ENCODE measurements around the gene ERCC2. TPM values are rescaled to one million over a fixed set of nuclear protein-coding genes. Genes with fewer than 3 reads are reported as not detected.
"Not testable (repeated sequence)": the region's sequence is repeated elsewhere in the genome, so short reads cannot be mapped to it uniquely, and the experiment has no call there.

The ERCC2 gene
- total RNA-seq (2014; rRNA removed; shearing (Covaris generic)): 10.7 and 13.8 TPM in 2 replicates
- polyA plus RNA-seq (2015; cell fraction: cytosol; rRNA removed): 34.5 and 52.8 TPM in 2 replicates
- 42.9 and 53.5 TPM in 2 replicates for polyA plus RNA-seq (2015; cell fraction: nucleus; rRNA removed)

DNA sequence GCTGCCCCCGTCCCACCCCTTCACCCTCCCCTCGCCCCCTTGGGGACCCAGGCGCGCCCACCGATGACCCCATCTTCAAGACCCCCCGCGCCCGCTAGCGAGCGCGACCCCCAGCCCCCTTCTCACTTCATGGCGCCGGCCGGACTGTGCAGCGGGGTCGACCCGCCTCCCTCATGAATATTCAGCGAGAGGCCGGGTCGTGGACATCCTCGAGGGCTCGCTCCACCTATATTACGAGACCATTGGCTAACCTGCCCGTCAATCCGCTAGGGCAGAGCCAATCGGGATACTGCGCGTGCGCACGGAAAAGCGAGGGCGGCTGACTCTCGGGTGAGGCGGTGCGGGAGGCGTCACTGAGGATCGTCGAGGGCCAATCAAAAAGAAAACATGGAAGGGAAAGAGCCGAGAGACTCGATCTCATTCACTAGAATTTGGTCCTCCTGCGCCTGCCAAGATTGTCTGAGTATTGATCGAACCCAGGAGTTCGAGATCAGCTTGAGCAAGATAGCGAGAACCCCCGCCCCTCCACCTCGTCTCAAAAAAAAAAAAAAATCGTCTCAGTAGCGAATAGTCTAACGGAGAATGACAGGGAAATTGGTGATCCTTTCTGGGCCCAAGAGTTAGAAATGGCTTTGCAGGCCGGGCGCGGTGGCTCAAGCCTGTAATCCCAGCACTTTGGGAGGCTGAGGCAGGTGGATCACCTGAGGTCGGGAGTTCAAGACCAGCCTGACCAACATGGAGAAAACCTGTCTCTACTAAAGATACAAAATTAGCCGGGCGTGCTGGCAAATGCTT is at the start of gene ERCC2:
ERCC2 (minus strand) TSS at position 164 of the 795 bp plus-strand sequence; CDS start at position 131, 33 bp downstream.
- peak; percentile 97 for DNase-seq (ENCODE audit: low read depth, low spot score)
- in situ Hi-C loops (cut with HindIII; ENCODE audit: low pct_unique_long_range_greater_than_20kb, low sequenced_read_pairs): no loop called here

DNA sequence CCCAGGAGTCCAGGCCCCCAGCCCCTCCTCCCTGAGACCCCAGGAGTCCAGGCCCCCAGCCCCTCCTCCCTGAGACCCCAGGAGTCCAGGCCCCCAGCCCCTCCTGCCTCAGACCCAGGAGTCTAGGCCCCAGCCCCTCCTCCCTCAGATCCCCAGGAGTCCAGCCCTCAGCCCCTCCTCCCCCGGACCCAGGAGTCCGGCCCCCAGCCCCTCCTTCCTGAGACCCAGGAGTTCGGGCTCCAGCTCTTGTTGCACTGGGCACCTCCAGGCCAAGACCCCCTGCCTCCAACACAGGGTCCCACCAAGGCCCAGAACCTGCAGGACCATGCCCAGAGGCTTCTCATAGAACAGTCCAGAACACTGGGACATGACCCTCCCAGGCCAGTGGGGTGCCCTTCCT is 49.5 kb upstream of the ERCC2 start:
- in situ Hi-C loops (cut with HindIII; ENCODE audit: low pct_unique_long_range_greater_than_20kb, low sequenced_read_pairs): no loop called here
- DNase-seq (ENCODE audit: low read depth, low spot score): no peak

DNA sequence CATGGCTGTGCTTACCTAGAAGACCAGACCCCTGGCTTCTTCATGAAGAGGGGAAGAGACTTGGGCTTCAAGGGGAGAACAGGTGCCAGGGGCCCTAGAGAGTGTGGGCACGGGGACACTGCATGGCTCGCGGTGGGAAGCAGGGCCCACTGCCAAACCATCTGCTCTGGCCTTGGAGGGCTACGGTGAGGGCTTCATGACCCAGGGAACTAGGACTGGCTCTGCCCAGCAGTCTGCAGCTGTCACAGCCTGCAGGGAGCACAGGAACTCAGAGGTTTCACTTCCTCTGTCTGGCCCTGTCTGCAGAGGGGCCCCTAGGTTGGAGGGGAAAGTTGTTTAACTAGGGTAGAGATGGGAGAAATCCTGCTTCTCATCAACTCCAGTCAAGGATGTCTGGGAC is 49.0 kb upstream of the ERCC2 start:
- no peak for DNase-seq (ENCODE audit: low read depth, low spot score)
- in situ Hi-C loops (cut with HindIII; ENCODE audit: low pct_unique_long_range_greater_than_20kb, low sequenced_read_pairs): no loop called here

DNA sequence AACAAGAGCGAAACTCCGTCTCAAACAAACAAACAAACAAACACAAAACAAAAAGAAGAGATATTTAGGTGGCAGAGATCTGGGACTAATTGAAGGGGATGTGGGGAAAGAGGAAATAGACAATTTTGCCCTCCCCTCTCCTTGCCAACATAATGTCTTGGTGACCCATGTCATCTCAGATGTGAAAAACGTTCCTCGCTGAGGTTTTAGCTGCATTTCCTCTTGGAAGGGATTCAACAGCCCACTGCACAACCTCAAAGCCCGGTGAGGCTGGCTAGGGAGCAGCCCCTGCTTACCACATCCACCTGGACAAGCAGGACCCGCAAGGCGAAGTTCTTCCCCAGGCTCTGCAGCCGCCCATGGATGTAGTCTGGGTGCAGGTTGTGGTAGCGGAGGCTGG is 48.4 kb upstream of the ERCC2 start:
- no peak for DNase-seq (ENCODE audit: low read depth, low spot score)
- in situ Hi-C loops (cut with HindIII; ENCODE audit: low pct_unique_long_range_greater_than_20kb, low sequenced_read_pairs): no loop called here

DNA sequence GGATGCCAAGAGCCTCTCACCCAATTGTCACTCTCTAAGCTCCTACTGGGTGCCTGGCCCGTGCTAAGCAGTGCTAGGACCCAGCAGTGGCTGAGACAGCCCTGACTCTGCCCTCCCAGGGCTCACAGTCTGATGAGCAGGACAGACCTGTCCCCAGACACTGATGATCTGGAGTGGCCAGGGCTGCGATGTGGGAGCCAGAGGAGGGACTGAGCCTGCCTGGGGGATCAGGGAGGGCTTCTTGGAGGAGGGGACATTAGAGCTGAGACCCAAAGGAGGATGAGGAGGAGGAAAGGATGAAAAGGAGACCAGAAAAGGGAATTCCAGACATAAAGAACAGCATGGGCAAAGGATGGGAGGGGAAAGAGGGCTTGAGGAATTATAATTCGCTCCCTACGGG is 46.8 kb upstream of the ERCC2 start:
- DNase-seq (ENCODE audit: low read depth, low spot score): no peak
- in situ Hi-C loops (cut with HindIII; ENCODE audit: low pct_unique_long_range_greater_than_20kb, low sequenced_read_pairs): no loop called here

DNA sequence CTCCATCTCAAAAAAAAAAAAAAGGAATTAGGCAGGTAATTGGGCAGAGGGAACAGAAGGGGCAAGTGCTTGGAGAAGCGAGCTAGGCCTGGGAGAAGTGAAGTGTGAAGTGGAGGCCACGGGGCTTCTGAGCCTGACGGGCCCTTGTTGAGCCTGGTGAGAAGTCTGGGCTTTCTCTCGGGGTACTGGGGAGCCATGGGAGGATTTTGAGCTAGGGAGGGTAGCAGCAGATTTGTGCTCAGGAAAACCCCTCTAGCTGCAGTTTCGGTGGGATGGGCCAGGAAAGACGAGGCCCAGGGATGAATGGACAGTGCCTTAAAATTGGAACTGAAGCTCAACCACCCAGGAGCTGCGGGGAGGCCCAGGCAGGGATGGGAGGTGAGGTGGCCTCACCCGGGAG is 44.1 kb upstream of the ERCC2 start:
- in situ Hi-C loops (cut with HindIII; ENCODE audit: low pct_unique_long_range_greater_than_20kb, low sequenced_read_pairs): no loop called here
- DNase-seq (ENCODE audit: low read depth, low spot score): no peak

DNA sequence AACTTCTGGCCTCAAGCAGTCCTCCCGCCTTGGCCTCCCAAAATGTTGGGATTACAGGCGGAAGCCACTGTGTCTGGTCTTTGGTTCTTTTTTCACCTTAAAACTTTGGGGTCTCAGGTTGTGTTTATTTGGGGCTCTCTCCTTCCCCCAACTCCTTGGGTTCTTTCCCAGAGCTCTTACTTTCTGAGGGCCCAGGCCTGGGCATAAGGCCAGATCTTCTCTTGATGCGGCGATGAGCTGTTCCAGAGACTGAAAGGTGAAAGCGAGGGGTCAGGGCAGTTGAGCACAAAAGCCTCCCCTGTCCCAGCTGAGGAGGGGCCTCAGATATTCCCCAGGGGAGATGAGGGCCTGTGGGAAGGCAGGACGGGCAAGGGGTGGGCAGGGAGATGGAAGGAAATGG is 43.1 kb upstream of the ERCC2 start:
- no peak for DNase-seq (ENCODE audit: low read depth, low spot score)
- in situ Hi-C loops (cut with HindIII; ENCODE audit: low pct_unique_long_range_greater_than_20kb, low sequenced_read_pairs): no loop called here

DNA sequence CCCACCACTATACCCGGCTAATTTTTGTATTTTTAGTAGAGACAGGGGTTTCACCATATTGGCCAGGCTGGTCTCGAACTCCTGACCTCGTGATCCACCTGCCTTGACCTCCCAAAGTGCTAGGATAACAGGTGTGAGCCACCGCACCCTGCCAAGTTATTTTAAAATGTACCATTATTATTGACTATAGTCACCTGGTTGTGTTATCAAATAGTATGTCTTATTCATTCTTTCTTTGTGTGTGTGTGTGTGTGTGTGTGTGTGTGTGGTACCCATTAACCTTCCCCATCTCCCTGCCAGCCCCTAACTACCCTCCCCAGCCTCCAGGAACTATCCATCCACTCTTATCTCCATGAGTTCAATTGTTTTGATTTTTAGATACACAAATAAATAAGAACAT is 40.0 kb upstream of the ERCC2 start:
- DNase-seq (ENCODE audit: low read depth, low spot score); in situ Hi-C loops (cut with HindIII; ENCODE audit: low pct_unique_long_range_greater_than_20kb, low sequenced_read_pairs): not testable (repeated sequence)

DNA sequence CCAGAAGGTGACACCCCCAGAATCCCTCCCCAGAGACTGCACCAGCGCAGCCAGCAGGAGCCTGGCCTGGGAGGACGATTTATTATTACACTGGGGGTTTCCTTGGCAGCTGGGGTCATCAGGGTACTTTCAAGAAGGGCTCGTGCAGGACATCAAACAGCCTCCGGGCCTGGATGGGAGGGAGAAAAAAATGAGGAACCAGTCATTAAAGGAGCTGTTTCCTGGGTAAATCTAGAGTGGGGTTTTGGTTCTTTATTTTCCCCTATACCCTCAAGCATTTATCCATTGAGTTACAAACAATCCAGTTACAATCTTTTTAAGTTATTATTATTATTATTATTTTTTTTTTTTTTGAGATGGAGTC is 39.2 kb upstream of the ERCC2 start:
- DNase-seq (ENCODE audit: low read depth, low spot score): no peak

DNA sequence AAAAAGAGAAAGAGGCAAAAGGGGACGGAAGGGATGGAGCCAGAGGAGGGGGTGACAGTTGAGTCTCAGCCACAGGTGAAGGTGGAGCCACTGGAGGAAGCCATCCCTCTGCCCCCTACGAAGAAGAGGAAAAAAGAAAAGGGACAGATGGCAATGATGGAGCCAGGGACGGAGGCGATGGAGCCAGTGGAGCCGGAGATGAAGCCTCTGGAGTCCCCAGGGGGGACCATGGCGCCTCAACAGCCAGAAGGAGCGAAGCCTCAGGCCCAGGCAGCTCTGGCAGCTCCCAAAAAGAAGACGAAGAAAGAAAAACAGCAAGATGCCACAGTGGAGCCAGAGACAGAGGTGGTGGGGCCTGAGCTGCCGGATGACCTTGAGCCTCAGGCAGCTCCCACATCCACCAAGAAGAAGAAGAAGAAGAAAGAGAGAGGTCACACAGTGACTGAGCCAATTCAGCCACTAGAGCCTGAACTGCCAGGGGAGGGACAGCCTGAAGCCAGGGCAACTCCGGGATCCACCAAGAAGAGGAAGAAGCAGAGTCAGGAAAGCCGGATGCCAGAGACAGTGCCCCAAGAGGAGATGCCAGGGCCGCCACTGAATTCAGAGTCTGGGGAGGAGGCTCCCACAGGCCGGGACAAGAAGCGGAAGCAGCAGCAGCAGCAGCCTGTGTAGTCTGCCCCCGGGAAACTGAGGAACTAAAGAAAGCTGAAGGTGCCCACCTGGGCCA is 38.6 kb upstream of the ERCC2 start:
- in situ Hi-C loops (cut with HindIII; ENCODE audit: low pct_unique_long_range_greater_than_20kb, low sequenced_read_pairs): no loop called here
- no peak for DNase-seq (ENCODE audit: low read depth, low spot score)

More for the DNA sequence above, 39.2 kb upstream of the ERCC2 start:
- in situ Hi-C loops (cut with HindIII; ENCODE audit: low pct_unique_long_range_greater_than_20kb, low sequenced_read_pairs): no loop called here

DNA sequence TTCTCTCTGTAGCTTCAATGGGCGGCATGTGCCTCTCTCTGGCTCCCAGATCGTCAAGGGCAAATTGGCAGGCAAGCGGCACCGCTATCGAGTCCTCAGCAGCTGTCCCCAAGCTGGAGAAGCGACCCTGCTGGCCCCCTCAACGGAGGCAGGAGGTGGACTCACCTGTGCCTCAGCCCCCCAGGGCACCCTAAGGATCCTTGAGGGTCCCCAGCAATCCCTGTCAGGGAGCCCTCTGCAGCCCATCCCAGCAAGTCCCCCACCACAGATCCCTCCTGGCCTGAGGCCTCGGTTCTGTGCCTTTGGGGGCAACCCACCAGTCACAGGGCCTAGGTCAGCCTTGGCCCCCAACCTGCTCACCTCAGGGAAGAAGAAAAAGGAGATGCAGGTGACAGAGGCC is 37.7 kb upstream of the ERCC2 start:
- in situ Hi-C loops (cut with HindIII; ENCODE audit: low pct_unique_long_range_greater_than_20kb, low sequenced_read_pairs): no loop called here
- no peak for DNase-seq (ENCODE audit: low read depth, low spot score)

DNA sequence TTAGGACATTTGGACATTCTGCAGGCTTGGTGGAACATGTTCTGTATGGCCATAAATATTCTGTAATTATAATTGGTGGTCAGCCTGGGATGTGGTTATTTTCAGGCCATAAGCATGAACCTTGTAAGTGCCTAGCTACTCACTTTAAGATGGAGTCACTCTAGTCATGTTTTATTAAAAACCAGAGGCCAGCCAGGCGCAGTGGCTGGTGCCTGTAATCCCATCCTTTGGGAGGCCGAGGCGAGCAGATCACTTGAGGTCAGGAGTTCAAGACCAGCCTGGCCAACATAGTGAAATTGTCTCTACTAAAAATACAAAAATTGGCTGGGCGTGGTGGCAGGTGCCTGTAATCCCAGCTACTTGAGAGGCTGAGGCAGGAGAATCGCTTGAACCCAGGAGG is 37.2 kb upstream of the ERCC2 start:
- in situ Hi-C loops (cut with HindIII; ENCODE audit: low pct_unique_long_range_greater_than_20kb, low sequenced_read_pairs); DNase-seq (ENCODE audit: low read depth, low spot score): not testable (repeated sequence)

DNA sequence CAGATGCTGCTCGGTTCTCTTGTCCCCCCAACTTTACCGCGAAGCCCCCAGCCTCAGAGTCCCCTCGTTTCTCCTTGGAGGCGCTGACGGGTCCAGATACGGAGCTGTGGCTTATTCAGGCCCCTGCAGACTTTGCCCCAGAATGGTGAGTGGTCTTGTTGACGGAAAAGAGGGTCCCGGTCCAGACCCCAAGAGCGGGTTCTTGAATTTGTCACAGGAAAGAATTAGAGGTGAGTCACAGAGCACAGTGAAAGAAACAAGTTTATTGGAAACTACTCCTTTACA is 36.7 kb upstream of the ERCC2 start:
- in situ Hi-C loops (cut with HindIII; ENCODE audit: low pct_unique_long_range_greater_than_20kb, low sequenced_read_pairs): no loop called here
- no peak for DNase-seq (ENCODE audit: low read depth, low spot score)

DNA sequence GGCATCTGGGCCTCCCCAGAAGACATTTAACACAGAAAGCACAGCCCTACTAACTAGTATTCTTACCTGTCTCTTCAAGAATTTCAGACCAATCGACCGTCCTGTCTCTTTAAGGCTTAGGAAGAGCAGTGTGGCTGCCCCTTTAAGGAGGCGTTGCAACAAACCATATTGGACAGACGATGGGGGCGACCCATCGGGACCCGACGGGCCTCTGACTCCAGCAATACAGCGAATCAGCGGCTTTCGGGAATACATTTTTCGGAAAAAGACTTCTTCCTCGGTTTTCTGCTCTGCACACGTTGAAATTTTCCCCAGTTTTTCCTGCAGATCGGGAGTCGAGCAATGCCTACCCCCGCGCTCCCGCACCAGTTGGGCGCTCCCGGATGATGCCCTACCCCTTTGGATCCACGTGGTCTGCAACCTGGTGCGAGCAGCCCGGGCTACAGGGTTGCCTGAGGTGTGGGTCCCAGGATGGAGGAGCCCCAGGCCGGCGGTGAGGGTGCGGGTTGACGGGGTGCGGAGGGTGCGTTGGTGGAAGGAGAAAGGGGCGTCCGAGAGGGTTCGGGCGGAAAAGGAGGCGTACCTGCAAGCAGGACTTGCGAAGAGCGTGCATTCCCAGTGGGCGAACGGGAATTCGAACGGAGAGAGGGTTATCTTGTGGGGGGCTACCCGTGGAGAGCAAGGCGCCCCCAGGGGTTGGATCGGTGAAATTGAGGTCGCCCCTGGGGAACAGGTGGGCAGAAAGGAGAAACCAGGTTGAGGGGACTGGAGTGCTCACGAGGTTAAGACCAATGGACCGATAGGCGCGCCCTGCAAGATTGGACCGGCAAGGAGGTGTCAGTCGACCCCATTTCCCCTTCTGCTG is 36.1 kb upstream of the ERCC2 start, which contains the start of gene POLR1G:
POLR1G (plus strand) TSS at position 419 of the 865 bp plus-strand sequence; CDS start at position 472, 53 bp downstream.
- DNase-seq (ENCODE audit: low read depth, low spot score): peak; percentile 87
- in situ Hi-C loops (cut with HindIII; ENCODE audit: low pct_unique_long_range_greater_than_20kb, low sequenced_read_pairs): no loop called here

DNA sequence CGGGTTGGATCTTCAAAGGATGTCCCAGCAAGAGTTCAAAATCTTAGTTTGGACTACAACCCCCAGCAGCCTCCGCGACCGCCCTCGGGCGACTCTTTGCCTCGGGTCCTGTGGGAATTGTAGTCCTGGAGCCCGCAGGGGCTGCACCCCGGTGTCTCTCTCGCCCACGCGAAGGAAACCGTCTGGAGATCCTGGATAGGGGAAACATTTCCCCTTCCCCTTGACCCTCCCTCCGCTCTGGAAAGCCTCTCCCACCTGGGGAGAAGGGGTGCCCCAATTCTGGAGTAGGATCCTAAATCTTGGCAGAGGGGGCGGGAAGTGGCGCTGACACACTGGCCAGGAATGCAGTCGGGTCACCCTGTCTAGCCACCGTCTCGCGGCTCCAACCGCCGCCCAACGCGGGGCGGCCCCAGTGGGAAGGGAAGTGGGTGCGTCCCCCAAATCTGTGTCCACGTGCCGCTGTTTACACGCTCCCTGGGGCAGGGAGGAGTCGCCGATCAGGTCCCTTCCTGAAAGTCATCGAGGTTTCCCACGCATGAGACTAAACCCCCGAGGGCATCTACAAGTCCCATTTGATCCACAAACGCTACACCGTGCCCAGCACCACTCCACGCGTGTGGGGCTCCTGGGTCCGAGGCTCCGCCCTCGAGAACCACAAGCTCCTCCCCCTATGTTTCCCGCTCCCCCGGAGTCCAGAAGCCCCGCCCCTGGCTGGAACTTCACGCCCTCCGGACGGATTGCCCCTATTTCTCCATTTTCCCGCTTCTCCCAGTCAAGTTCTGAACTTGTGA is 35.3 kb upstream of the ERCC2 start:
- DNase-seq (ENCODE audit: low read depth, low spot score): peak; percentile 78
- in situ Hi-C loops (cut with HindIII; ENCODE audit: low pct_unique_long_range_greater_than_20kb, low sequenced_read_pairs): no loop called here

DNA sequence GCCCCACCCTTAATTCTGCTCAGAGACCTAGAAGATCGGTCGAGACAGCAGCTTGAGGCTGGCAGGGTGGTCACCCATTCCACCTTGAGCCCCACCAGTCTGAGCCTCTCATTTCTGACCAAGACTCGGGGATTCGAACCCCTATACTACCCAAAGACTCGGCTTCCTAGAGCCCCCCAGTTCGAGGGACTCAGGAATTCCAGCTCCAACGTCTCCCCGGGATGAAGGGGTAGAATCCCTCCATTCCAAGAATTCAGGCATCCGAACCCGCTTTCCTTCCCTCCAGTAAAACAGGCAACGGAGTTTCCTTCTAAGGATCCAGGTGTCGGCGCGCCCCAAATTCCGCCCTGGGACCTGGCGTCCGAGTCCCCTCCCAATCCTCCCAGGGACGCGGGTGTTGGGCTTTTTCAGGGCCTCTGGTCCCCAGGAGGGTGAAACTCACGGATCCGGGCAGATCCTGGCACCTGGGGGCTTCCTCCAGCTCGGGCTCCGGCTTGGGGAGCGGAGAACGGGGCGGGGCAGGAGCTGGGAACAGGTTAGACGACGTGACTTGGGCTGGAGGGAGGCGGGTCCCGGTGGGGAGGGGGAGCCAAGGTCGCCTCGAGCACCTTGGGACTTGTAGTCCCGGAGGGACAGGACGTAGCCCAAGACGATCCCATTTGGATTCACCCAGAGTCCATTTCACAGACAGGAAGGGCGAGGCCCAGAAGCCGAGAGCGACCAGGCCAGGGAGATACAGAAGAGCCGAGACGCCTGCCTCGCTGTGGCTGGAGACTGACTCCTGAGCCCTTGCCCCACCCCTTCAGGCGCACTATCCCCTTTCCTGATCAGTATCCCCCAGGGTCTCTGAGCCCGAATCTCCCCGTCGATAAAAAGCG is 34.4 kb upstream of the ERCC2 start, which contains the start of gene PPP1R13L:
PPP1R13L (minus strand) TSS at position 513 of the 878 bp plus-strand sequence. CDS start 6,751 bp downstream, outside the sequence.
- in situ Hi-C loops (cut with HindIII; ENCODE audit: low pct_unique_long_range_greater_than_20kb, low sequenced_read_pairs): no loop called here
- peak; percentile 30 for DNase-seq (ENCODE audit: low read depth, low spot score)

All from SK-MEL-5 (cell line).